Limb (tissue), 2 donors: ENCODE data around the gene ZGLP1.
"Not testable (repeated sequence)": the region's sequence is repeated elsewhere in the genome, so short reads cannot be mapped to it uniquely, and the experiment has no call there.

Experiments
- DNase-seq, 2 donors: peaks; one replicate each; pipeline ENCODE4 v3.0.0-alpha.2; 2016; ENCODE audit errors: extremely low spot score in 2 of 2

Gene ZGLP1

DNA sequence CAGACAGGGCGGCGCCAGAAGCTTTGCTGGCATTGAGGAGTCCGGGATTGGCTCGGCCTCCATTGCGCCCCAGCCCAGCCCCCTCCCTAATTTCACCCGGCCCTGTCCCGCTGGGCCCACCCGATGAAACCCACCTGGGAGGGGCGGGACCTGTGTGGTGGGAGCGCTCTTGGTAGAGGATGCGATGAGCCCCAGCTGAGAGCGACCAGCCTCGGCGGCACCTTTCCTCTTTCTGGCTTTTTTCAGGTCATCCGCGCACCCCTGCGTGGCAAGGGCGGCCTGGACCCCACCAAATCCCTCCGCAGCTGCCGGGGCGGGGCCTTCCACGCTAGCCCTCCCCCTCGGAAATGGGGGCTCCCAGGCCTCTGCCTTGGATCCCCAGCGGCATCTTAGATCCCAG is at the start of gene ZGLP1:
Gene ZGLP1, minus strand, starts transcription at position 393 of the 400 bp plus-strand sequence.
- DNase-seq, result no peak

DNA sequence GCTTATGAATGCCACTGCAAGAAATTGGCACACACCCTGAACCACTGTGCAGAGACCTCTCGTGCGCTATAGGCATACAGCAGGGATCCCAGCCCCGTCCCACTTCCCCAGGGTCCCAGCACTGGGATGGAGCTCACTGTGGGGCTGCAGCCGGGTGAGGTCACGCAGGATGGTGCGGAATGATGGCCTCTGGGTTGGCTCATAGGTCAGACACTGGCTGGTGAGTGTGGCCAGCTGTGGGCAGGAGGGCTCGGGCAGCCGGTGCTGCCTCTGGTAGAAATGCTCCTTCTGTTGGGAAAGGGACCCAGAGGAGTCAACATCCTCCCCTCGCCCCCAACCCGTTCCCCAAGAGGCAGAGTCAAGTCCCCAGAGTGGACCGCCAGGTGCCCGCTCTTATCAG is 46.8 kb upstream of the ZGLP1 start:
- no peak for DNase-seq

DNA sequence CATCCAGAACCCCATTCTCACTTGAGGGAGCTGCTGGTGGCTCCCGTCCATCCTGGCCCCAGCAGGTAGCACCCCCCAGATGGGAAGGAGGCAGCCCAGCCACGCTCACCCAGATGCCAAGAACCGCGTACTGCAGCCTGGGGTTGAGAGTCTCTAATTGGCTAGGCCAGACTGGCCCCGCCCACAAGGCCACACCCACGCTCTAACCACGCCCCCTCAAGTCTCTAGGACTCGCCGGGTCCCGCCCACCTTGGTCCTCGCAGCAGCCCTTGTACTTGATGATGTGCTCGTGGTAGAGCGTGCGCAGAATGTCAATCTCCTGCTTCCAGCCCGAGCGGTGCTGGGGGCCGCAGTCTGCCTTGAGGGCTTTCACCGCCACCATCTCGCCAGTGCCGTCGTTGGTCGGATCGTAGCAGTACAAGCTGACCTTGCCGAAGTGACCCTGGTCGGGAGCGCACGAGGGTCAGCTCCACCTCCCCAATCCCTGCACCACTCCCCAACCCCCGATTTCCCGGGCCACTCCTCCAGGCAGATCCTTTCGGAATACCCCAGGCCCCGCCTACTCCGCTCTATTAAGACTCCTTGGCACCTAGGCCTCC is 44.3 kb upstream of the ZGLP1 start:
- DNase-seq, result peak; percentile 19 to 87

DNA sequence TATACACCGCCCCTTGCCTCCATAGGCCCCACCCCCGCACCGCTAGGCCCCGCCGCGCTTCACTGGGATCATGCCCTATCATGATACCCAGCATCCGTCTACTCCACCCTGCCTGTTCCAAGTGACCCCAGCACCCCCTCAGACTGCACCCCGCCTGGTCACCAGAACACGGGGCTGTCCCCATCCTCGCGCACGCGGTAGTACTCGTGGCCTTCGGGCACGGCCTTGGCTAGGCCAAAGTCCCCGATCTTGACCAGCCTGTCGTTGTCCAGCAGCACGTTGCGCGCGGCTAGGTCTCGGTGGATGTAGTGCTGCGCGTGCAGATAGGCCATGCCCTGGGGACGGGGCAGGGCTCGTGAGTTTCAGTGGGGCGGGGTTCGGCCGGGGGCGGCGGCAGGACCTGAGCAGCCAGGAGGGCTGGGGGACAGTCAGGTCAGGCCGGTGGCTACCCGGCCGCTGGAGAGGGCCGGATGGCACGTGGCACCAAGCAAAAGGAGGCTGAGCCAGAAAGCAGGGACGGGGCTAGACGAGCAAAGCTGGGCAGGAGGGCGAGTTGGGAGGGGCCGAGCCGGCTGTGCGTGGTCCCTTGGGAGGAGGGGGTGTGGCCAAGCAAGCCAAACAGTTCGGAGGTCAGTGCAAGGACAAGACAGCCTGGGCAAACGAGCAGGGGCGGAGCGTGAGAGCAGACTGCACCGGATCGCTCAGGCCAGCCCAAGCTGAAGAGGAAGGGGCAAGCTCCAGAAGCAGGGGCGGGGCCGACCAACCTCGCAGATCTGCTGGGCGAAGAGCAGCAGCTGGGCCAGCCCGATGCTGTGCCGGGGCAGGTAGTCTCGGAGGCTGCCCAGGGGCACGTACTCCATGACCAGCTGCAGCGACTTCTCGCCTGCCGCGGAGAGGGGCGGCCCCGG is 43.4 kb upstream of the ZGLP1 start:
- DNase-seq, result peak; percentile 36 to 73

DNA sequence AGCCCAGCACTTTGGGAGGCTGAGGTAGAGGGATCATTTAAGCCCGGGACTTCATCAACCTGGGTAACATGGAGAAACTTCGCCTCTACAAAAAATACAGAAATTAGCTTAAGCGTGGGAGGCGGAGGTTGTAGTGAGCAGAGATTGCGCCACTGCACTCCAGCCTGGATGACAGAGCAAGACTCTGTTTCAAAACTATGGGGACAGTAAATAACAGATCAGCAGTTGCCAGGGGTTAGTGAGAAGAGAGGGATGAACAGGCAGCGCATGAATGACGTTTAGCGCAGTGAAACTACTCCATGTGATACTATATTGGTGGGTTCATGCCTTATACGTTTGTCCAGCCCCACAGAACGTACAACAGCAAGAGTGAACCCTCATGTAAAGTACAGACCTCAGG is 36.9 kb upstream of the ZGLP1 start:
- DNase-seq, result no peak

DNA sequence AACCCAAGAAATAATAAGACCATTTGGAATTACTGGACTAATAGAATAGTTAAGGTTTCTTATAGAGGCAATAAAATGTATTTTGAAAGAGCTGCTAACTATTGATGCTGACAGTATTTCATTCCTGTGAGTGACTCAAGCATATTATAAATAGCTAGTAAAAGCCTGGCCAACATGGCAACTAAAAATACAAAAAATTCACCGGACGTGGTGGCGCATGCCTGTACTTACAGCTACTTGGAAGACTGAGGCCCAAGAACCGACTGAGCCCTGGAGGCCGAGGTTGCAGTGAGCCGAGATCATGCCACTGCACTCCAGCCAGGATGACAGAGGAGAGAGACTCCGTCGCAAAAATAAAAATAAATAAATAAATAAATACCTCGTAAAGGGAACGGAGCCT is 35.2 kb upstream of the ZGLP1 start:
- DNase-seq, result no peak

DNA sequence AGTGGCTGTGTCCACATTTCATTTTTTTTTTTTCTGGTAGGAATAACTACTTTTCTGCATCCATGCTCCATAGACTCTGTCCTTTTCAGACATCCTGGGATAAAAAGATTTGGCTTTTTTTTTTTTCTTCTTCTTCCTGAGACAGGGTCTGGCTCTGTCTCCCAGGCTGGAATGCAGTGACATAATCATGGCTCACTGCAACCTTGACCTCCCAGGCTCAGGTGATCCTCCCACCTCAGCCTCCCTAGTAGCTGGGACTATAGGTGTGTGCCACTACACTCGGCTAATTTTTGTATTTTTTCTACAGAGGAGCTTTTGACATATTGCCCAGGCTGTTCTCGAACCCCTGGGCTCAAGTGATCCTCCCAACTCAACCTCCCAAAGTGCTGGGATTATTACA is 33.9 kb upstream of the ZGLP1 start:
- no peak for DNase-seq

DNA sequence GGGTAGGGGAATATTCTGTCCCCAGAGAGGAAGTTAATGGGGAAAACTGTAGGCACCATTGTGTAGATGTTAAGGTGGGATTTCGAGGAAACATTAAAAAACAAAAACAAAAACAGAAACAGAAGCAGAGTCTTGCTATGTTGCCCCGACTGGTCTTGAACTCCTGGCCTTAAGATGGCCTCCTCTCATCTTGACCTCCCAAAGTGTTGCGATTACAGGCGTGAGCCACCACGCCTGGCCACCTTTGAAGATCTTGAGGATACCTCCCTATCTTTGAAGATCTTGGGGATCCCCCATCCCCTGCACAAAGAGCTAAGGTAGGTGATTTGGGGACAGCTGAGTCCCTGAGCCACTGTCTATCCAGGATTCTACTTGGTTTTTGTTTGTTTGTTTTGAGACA is 30.4 kb upstream of the ZGLP1 start:
- DNase-seq, result no peak

DNA sequence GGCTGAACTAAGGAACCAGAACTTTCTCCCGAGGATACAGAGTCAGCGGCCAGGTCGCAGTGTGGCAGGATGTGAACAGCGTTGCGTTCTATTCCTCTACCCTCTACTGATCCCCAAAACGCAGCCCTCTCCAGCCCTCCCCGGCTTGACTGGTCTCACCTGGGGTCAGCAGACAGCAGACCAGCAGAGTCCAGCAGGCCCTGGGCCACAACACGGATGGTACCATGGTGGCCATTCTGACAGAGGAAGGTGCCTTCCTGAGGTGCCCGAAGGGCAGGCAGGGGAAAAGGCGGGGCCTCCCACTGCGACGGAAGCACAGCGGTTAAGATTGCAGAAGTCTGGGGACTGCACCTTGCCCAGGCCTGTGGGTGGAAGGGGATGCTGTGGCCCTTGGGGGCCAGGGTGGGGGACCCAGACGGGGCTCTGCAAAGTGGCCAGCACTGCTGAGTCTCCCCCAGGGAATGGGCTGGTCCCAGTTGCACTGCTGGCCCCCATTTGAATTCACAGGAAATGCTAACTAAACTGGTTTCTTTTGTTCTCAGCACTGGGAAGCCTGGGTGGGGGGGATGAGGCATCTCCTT is 29.9 kb upstream of the ZGLP1 start, which contains the start of gene ICAM3:
Gene ICAM3, minus strand, starts transcription at position 245 of the 581 bp plus-strand sequence. Its CDS starts 10 bp downstream, at position 235.
- no peak for DNase-seq

DNA sequence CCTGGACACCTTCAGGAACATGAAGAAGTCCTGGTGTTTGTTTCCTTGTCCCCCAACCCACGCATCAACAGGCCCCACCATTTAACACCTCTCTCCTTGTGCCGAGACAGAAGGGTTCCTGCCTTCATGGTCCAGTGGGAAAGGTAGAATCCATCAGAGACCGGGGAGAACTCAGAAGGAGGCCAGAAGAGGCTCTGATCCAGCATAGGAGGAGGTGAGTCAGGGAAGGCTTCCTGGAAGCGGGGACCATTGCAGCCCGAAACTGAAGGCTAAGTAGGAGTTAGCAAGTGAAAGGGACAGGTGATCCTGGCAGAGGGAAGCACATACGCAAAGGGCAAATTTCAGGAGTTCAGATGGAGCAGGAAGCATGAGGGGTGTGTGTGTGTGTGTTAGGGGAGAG is 29.3 kb upstream of the ZGLP1 start:
- no peak for DNase-seq

DNA sequence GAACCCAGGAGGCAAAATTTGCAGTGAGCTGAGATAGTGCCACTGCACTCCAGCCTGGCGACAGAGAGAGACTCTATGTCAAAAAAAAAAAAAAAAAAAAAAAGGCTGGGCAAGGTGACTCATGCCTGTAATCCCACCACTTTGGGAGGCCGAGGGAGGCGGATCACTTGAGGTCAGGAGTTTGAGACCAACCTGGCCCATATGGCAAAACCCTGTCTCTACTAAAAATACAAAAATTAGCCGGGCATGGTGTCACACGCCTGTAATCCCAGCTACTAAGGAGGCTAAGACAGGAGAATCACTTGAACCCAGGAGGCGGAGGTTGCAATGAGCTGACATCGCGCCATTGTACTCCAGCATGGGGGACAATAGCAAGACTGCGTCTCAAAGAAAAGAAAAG is 27.1 kb upstream of the ZGLP1 start:
- DNase-seq, result not testable (repeated sequence)

DNA sequence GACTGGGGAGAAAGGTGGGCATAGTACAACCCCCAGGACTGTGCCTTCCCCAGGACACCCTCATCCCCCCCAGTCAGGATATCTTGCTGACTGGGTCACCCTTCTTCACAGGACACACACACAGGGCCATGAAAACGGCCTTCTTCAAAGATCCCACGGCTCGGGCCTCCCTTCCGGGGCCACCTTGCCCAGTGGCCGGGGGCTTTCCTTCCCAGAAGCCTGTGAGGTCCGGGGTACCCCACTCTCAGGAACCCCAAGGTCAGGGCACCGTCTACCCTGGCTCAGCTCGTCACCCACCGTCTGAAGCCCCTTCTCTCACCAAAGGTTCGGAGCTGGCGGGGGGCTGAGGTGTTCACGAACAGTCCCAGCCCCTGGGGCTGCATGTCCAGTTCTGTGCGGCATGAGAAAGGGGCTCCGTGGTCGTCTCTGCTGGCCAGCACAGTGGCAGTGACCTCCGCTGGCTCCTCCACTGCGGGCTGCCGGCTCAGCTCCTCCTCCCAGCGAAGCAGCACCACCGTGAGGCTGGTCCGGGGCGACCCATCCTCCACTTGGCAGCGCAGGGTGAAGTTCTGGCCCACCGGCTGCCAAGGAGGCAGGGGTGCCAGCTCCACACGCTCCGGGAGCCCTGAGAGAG is 25.9 kb upstream of the ZGLP1 start:
- DNase-seq, result no peak

DNA sequence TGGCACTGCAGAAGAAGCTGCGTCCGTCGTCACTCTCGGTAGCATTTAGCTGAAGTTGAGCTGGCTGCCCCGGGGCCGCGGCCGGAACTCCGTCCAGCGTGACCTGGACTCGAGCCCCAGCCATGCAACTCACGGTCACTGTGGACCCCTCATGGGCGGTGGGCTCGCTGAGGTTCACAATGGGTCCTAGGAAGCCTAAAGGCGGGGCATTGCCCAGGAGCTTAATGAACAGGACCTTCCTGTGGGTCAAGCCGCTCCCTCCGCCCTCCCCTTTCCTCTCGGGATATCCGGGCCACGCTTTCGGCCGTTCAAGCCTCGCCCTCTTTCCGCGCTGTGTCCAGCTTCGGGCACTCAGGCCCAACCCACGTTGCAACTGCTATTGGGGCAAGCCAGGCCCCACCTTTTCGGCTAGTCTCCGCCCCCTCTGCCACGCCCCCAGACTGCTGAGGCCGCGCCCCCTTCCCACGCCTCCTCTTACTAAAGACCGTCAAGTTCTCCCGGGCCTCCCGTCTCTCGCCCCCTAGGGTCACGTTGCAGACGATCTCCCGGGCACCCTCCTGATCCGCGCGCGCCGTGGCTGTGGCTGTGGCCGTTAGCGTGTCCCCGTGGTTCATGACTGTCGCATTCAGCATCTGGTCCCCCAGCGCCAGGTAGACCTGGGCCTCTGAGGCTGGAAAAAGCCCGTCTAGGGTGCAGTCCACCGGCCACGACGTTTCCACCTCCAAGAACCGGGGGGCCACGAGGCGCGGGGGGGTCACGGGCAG is 25.2 kb upstream of the ZGLP1 start:
- DNase-seq, result peak; percentile 87 to 90

DNA sequence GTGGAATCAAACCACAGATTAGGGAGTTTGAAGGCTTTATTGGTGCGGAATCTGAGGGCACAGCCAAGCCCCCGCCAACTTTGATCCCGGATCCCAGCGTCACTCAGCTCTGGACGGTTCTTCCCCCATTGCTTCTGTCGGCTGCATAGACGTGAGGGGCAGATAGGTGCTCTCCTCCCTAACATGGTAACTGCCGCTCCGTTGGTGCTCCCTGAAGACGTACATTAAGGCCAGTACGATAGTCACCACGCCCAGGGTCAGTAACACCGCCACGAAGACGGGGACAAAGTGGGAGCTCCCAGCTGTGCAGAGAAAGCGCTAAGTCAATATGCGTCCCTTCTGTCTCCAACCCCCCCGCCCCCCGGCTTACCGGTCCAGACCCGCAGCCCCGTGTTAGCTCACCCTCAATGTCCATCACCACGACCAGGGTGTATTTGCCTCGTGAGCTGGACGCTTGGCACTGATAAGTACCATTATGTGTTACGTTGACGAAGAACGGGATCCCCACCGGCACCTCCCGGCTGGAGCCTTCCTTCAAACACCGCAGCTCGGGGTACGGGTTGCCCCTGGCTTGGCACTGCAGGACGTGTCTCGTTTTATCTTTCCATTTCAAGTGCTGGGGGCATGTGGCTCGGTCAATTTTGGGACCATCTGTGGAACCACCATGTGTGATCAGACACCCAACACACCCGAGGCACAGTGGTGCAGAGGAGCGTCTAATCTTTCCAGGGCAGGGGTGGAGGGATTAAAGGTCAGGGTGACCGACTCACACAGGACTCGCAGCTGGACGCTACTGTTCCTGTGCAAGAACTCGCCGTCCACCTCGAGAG is 24.4 kb upstream of the ZGLP1 start:
- no peak for DNase-seq

DNA sequence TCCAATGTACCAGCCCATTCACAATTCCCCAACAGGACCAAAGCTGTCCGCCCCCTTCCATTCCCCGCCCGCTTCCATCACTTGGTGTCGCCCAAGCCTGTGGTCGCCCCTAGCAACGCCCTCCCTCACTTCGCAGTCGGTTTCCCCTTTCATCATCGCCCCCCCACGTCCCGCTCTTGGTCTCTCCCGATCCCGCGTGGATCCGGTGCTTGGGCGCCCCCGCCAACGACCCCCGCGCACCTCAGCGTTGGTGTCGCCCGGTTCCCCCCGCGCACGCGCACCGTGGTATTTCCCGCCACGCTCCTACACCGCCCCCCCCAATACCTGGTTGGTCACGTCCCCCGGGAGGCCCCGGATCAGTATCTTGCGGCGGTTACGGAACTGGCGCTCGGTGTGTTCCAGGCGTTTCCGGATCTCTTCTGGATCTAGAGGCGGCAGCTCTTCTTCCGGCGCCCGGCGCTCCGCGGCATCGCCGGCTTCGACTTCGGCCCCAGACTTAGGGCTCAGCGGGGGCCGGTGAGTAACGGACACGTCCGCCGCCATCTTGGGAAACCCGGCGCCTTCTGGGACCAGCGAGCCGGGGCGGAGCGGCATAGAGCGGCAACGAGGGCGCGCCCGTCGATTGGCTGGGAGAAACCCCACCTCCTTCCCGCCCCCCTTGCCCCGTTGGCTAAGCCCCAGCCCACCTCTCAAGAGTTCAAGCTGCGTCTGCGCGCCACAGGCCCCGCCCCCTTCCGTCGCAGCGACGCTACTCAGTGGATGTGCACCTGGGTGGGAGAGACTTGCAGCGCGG is 23.5 kb upstream of the ZGLP1 start, which contains the start of gene RAVER1:
Gene RAVER1, minus strand, starts transcription at position 565 of the 793 bp plus-strand sequence. Its CDS starts 22 bp downstream, at position 543.
- DNase-seq, result peak; percentile 97 to 99

DNA sequence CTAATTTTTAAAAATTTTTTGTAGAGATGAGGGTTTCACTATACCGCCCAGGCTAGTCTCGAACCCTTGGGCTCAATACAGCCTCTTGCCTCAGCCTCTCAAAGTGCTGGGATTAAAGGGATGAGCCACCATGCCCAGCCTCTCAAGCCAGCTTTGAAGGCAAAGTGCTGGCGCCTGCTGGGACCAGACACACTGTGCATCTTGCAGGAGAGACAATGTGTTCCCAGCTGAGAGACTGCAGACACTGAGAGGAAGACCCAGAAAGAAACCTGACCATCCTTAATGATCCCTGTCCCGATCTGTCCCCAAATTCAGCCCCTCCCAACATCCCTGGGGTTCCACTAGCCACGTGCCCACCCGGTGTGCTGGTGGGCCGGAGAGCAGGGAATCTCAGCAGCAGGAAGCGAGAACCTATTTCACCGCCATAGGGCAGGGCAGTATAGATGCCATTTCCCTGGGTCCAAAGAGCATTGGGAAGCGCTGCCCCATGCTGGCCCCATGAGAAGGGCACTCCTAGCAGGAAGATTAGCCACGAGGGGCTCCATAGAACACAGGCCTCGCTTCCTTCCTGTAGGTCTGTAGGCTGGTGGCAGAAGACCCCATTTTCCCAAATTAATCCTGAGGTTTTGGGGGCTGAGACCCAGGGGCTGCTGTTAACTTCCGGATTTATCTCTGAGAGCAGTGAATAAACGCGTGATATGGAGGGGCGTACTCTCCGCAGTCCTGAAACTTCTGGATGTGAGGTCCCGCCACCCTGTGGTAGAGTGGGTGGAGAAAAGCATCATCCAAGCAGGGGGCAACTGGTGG is 22.7 kb upstream of the ZGLP1 start:
- no peak for DNase-seq

DNA sequence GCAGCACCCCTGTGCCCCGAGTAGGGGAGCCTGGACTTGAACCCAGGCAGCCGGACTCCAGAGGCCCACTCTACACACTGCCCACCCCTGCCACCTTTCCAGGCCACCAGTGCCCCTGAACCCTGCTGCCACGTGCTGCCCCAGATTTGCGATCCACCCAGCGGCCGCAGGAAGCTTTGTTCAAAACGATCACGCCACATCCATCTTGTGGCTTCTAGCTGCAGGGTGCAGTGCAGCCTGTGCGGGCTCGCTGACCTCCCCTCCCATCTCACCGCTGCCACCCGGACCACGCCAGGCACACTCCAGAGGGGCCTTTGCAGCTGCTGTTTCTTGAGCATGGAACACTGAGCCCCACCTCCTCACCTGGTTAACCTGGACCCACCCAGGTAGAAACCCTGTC is 19.9 kb upstream of the ZGLP1 start:
- DNase-seq, result no peak
